HepG2 (cell line): ENCODE results near the gene CEBPA.
A peak's percentile ranks its signal among the peaks of the same experiment; 100 is the strongest.

Experiments used
- CTCF ChIP-seq: sonication (generic); formaldehyde crosslinking; IDR thresholded peaks from 2 replicates; pipeline ENCODE4 v1.5.0; 2020; ENCODE audit warnings: mild to moderate bottlenecking, missing genetic modification reagents, moderate library complexity
- FOXO1 ChIP-seq: sonication (generic); formaldehyde crosslinking; IDR thresholded peaks from 2 replicates; pipeline ENCODE4 v1.4.0; 2020; ENCODE audit warnings: missing genetic modification reagents
- RAD21 ChIP-seq: fragments of 450-650 bp; formaldehyde crosslinking; IDR thresholded peaks from 2 replicates; pipeline ENCODE4 v1.5.0; 2020; ENCODE audit warnings: mild to moderate bottlenecking
- TAF1 ChIP-seq: sonication (generic); formaldehyde crosslinking; IDR thresholded peaks from 2 replicates; pipeline ENCODE4 v1.4.0; 2020; ENCODE audit warnings: missing genetic modification reagents
- ZBTB40 ChIP-seq, 2 experiments: fragments of 450-650 bp in 1 of 2; sonication (generic) in 1 of 2; formaldehyde crosslinking in 1 of 2; IDR thresholded peaks; 2 replicates each; pipeline versions ENCODE4 v1.6.1 to v1.8.0; 2016 to 2022; ENCODE audit warnings: antibody characterized with exemption in 1 of 2, mild to moderate bottlenecking in 1 of 2, missing genetic modification reagents in 1 of 2
- ZFP1 ChIP-seq: IDR thresholded peaks from 2 replicates; pipeline ENCODE4 v1.6.1; 2016
- ZNF577 ChIP-seq: sonication (generic); formaldehyde crosslinking; IDR thresholded peaks from 2 replicates; pipeline ENCODE4 v1.4.0; 2020; ENCODE audit warnings: mild to moderate bottlenecking, low read depth, missing genetic modification reagents, borderline replicate concordance
- ZNF704 ChIP-seq: sonication (generic); formaldehyde crosslinking; IDR thresholded peaks from 2 replicates; pipeline ENCODE4 v1.8.1; 2023; ENCODE audit warnings: mild to moderate bottlenecking, inconsistent platforms, moderate library complexity, missing genetic modification reagents, borderline replicate concordance

- TF ChIP-seq CTCF (CRISPR knock-in tag): peak; percentile 18; the same call in 1 of the 2 replicates
- no peak for TF ChIP-seq ZFP1
- TF ChIP-seq FOXO1 (CRISPR knock-in tag): no peak
- no peak for TF ChIP-seq ZNF704
- TF ChIP-seq RAD21 (CRISPR knock-in tag): peak; percentile 10; the same call in 1 of the 2 replicates
- TF ChIP-seq ZBTB40 (IDR thresholded peaks at IDR 0.05): no peak
- TF ChIP-seq ZBTB40 (CRISPR knock-in tag; IDR thresholded peaks at IDR 0.05): no peak
- no peak for TF ChIP-seq ZNF577
- no peak for TF ChIP-seq TAF1 (CRISPR knock-in tag)
Observed at GRCh38 chr19:33298146-33298911, 4.0 kb downstream of the CEBPA start.
